Measurements from ENCODE around the gene PKD2L2.

Gene PKD2L2

GRCh38 chr5:137871571-137871970, 17.7 kb upstream of the PKD2L2 start:
- H3K4ac ChIP-seq (ENCODE audit: low read depth, low read length), result no peak overlapping the region
- H3K4me1 ChIP-seq (ENCODE audit: control insufficient read depth, low read depth, low read length), result no peaks in the 10 kb centered on the region
- no peak overlapping the region for H3K56ac ChIP-seq (ENCODE audit: low read length)
- H2BK15ac ChIP-seq (replicated peaks; ENCODE audit: low read depth), result no peak overlapping the region
- no peak for DNase-seq
- no peak overlapping the region for H3K27ac ChIP-seq (ENCODE audit: low read depth, low read length)
- H2BK5ac ChIP-seq (ENCODE audit: low read length), result no peak overlapping the region
- no peak overlapping the region for H3K4me2 ChIP-seq (ENCODE audit: low read length)
- WGBS (ENCODE audit: extremely low coverage, insufficient coverage, low lambda C conversion rate), result no CpG with 5 or more reads among the region's 3 CpGs
- no peak overlapping the region for H3K18ac ChIP-seq (ENCODE audit: low read length)
- H2AK5ac ChIP-seq (ENCODE audit: low read length), result no peak overlapping the region
- no peaks in the 10 kb centered on the region for H3K27me3 ChIP-seq (ENCODE audit: insufficient read depth, low read length, poor library complexity)
- H3K23ac ChIP-seq (ENCODE audit: low read length), result no peak overlapping the region
- no peaks in the 10 kb centered on the region for H3K79me2 ChIP-seq (ENCODE audit: control insufficient read depth, insufficient read depth, low read length)
- no peaks in the 10 kb centered on the region for H3K79me1 ChIP-seq (ENCODE audit: low read length)
- no peak overlapping the region for H2BK120ac ChIP-seq (ENCODE audit: low read depth, low read length)
- no peak overlapping the region for H3K9ac ChIP-seq (ENCODE audit: low read length)
- H4K5ac ChIP-seq (ENCODE audit: low read length), result no peak overlapping the region
- no peak overlapping the region for H3K4me3 ChIP-seq (ENCODE audit: low read length)
- H3K36me3 ChIP-seq (ENCODE audit: control insufficient read depth, insufficient read depth, low read length), result no peaks in the 10 kb centered on the region
- H4K8ac ChIP-seq (ENCODE audit: low read depth, low read length), result no peak overlapping the region

- H2AK5ac ChIP-seq (ENCODE audit: low read length), result no peak overlapping the region
- no peak overlapping the region for H4K8ac ChIP-seq (ENCODE audit: low read depth, low read length)
- WGBS (ENCODE audit: extremely low coverage, insufficient coverage, low lambda C conversion rate), result no CpG with 5 or more reads among the region's 3 CpGs
- DNase-seq, result no peak
- H3K36me3 ChIP-seq (ENCODE audit: control insufficient read depth, insufficient read depth, low read length), result no peaks in the 10 kb centered on the region
- no peak overlapping the region for H2BK5ac ChIP-seq (ENCODE audit: low read length)
- no peak overlapping the region for H4K5ac ChIP-seq (ENCODE audit: low read length)
- no peak overlapping the region for H3K56ac ChIP-seq (ENCODE audit: low read length)
- no peak overlapping the region for H2BK120ac ChIP-seq (ENCODE audit: low read depth, low read length)
- H3K4me2 ChIP-seq (ENCODE audit: low read length), result no peak overlapping the region
- no peak overlapping the region for H3K4ac ChIP-seq (ENCODE audit: low read depth, low read length)
- no peaks in the 10 kb centered on the region for H3K27me3 ChIP-seq (ENCODE audit: insufficient read depth, low read length, poor library complexity)
- no peak overlapping the region for H2BK15ac ChIP-seq (replicated peaks; ENCODE audit: low read depth)
- H3K9ac ChIP-seq (ENCODE audit: low read length), result no peak overlapping the region
- H3K23ac ChIP-seq (ENCODE audit: low read length), result no peak overlapping the region
- H3K27ac ChIP-seq (ENCODE audit: low read depth, low read length), result no peak overlapping the region
- no peaks in the 10 kb centered on the region for H3K4me1 ChIP-seq (ENCODE audit: control insufficient read depth, low read depth, low read length)
- no peaks in the 10 kb centered on the region for H3K79me1 ChIP-seq (ENCODE audit: low read length)
- no peak overlapping the region for H3K4me3 ChIP-seq (ENCODE audit: low read length)
- no peaks in the 10 kb centered on the region for H3K79me2 ChIP-seq (ENCODE audit: control insufficient read depth, insufficient read depth, low read length)
- H3K18ac ChIP-seq (ENCODE audit: low read length), result no peak overlapping the region
These were observed 16.8 kb upstream of the PKD2L2 start for GRCh38 chr5:137872466-137872865.

DNA sequence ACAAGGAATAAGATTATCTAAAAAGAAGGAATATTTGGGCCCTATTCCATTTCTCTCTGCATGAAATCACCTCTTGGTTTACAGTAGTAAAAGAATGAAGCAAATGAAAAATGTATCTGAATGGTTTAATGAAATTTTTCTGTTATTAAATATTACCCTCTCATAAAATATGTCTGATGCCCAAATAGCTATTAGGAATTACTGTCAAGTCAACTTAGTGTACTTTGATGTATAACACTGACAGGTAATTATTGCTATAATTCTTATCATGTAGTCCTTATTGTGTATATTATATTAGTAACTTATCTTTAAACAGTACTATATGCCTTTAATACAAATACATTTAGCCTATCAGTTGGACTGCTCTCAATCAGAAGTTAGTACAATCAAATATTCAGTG, 13.2 kb upstream of the PKD2L2 start:
- H2AK5ac ChIP-seq (ENCODE audit: low read length), result no peak overlapping the region
- H2BK120ac ChIP-seq (ENCODE audit: low read depth, low read length), result no peak overlapping the region
- no peak overlapping the region for H3K4me3 ChIP-seq (ENCODE audit: low read length)
- no peak overlapping the region for H3K27ac ChIP-seq (ENCODE audit: low read depth, low read length)
- no peak overlapping the region for H4K8ac ChIP-seq (ENCODE audit: low read depth, low read length)
- H3K4ac ChIP-seq (ENCODE audit: low read depth, low read length), result no peak overlapping the region
- no peaks in the 10 kb centered on the region for H3K4me1 ChIP-seq (ENCODE audit: control insufficient read depth, low read depth, low read length)
- no peak overlapping the region for H3K4me2 ChIP-seq (ENCODE audit: low read length)
- no peak for DNase-seq
- no peak overlapping the region for H2BK15ac ChIP-seq (replicated peaks; ENCODE audit: low read depth)
- H4K5ac ChIP-seq (ENCODE audit: low read length), result no peak overlapping the region
- H3K56ac ChIP-seq (ENCODE audit: low read length), result no peak overlapping the region
- no peak overlapping the region for H2BK5ac ChIP-seq (ENCODE audit: low read length)
- no peak overlapping the region for H3K9ac ChIP-seq (ENCODE audit: low read length)
- no peak overlapping the region for H3K18ac ChIP-seq (ENCODE audit: low read length)
- no peaks in the 10 kb centered on the region for H3K79me2 ChIP-seq (ENCODE audit: control insufficient read depth, insufficient read depth, low read length)
- no peaks in the 10 kb centered on the region for H3K27me3 ChIP-seq (ENCODE audit: insufficient read depth, low read length, poor library complexity)
- no peak overlapping the region for H3K23ac ChIP-seq (ENCODE audit: low read length)
- H3K36me3 ChIP-seq (ENCODE audit: control insufficient read depth, insufficient read depth, low read length), result no peaks in the 10 kb centered on the region
- no peaks in the 10 kb centered on the region for H3K79me1 ChIP-seq (ENCODE audit: low read length)

GRCh38 chr5:137880313-137880712, 8.9 kb upstream of the PKD2L2 start:
- Histone ChIP-seq H3K4me2 (ENCODE audit: low read length) (no peak overlapping the region), H3K9ac (ENCODE audit: low read length) (no peak overlapping the region), H3K27me3 (ENCODE audit: insufficient read depth, low read length, poor library complexity) (no peaks in the 10 kb centered on the region), H3K4me1 (ENCODE audit: control insufficient read depth, low read depth, low read length) (no peaks in the 10 kb centered on the region), H3K27ac (ENCODE audit: low read depth, low read length) (no peak overlapping the region), H3K56ac (ENCODE audit: low read length) (no peak overlapping the region), H2BK120ac (ENCODE audit: low read depth, low read length) (no peak overlapping the region), H2BK5ac (ENCODE audit: low read length) (no peak overlapping the region), H3K4ac (ENCODE audit: low read depth, low read length) (no peak overlapping the region), H3K18ac (ENCODE audit: low read length) (no peak overlapping the region), H4K8ac (ENCODE audit: low read depth, low read length) (no peak overlapping the region), H3K79me1 (ENCODE audit: low read length) (no peaks in the 10 kb centered on the region), H4K5ac (ENCODE audit: low read length) (no peak overlapping the region), H3K23ac (ENCODE audit: low read length) (no peak overlapping the region), H3K79me2 (ENCODE audit: control insufficient read depth, insufficient read depth, low read length) (no peaks in the 10 kb centered on the region), H3K4me3 (ENCODE audit: low read length) (no peak overlapping the region), H3K36me3 (ENCODE audit: control insufficient read depth, insufficient read depth, low read length) (no peaks in the 10 kb centered on the region), H2AK5ac (ENCODE audit: low read length) (no peak overlapping the region), H2BK15ac (replicated peaks; ENCODE audit: low read depth) (no peak overlapping the region)
- no peak for DNase-seq
- no CpG with 5 or more reads among the region's 1 CpG for WGBS (ENCODE audit: extremely low coverage, insufficient coverage, low lambda C conversion rate)

- H3K27ac ChIP-seq (ENCODE audit: low read depth, low read length), result no peak overlapping the region
- H3K23ac ChIP-seq (ENCODE audit: low read length), result no peak overlapping the region
- H3K56ac ChIP-seq (ENCODE audit: low read length), result no peak overlapping the region
- H3K79me2 ChIP-seq (ENCODE audit: control insufficient read depth, insufficient read depth, low read length), result no peaks in the 10 kb centered on the region
- H3K4me3 ChIP-seq (ENCODE audit: low read length), result no peak overlapping the region
- H3K9ac ChIP-seq (ENCODE audit: low read length), result no peak overlapping the region
- no peak overlapping the region for H2AK5ac ChIP-seq (ENCODE audit: low read length)
- no peak overlapping the region for H4K5ac ChIP-seq (ENCODE audit: low read length)
- H3K36me3 ChIP-seq (ENCODE audit: control insufficient read depth, insufficient read depth, low read length), result no peaks in the 10 kb centered on the region
- H3K18ac ChIP-seq (ENCODE audit: low read length), result no peak overlapping the region
- no CpG with 5 or more reads among the region's 2 CpGs for WGBS (ENCODE audit: extremely low coverage, insufficient coverage, low lambda C conversion rate)
- no peak overlapping the region for H3K4me2 ChIP-seq (ENCODE audit: low read length)
- no peak overlapping the region for H2BK120ac ChIP-seq (ENCODE audit: low read depth, low read length)
- H2BK15ac ChIP-seq (replicated peaks; ENCODE audit: low read depth), result no peak overlapping the region
- no peaks in the 10 kb centered on the region for H3K27me3 ChIP-seq (ENCODE audit: insufficient read depth, low read length, poor library complexity)
- no peak overlapping the region for H4K8ac ChIP-seq (ENCODE audit: low read depth, low read length)
- no peaks in the 10 kb centered on the region for H3K4me1 ChIP-seq (ENCODE audit: control insufficient read depth, low read depth, low read length)
- H3K79me1 ChIP-seq (ENCODE audit: low read length), result no peaks in the 10 kb centered on the region
- H2BK5ac ChIP-seq (ENCODE audit: low read length), result no peak overlapping the region
- no peak overlapping the region for H3K4ac ChIP-seq (ENCODE audit: low read depth, low read length)
- DNase-seq, result no peak
These were observed 1.4 kb upstream of the PKD2L2 start for GRCh38 chr5:137887831-137888230.

GRCh38 chr5:137888466-137888862, 793 bp upstream of the PKD2L2 start:
- WGBS (ENCODE audit: extremely low coverage, insufficient coverage, low lambda C conversion rate), result no CpG with 5 or more reads among the region's 7 CpGs
- Histone ChIP-seq H2BK5ac (ENCODE audit: low read length) (no peak overlapping the region), H3K4me1 (ENCODE audit: control insufficient read depth, low read depth, low read length) (no peaks in the 10 kb centered on the region), H4K5ac (ENCODE audit: low read length) (no peak overlapping the region), H3K23ac (ENCODE audit: low read length) (no peak overlapping the region), H3K79me1 (ENCODE audit: low read length) (no peaks in the 10 kb centered on the region), H3K27me3 (ENCODE audit: insufficient read depth, low read length, poor library complexity) (no peaks in the 10 kb centered on the region), H3K36me3 (ENCODE audit: control insufficient read depth, insufficient read depth, low read length) (no peaks in the 10 kb centered on the region), H3K4ac (ENCODE audit: low read depth, low read length) (no peak overlapping the region), H2AK5ac (ENCODE audit: low read length) (no peak overlapping the region), H2BK15ac (replicated peaks; ENCODE audit: low read depth) (no peak overlapping the region), H3K4me3 (ENCODE audit: low read length) (no peak overlapping the region), H3K18ac (ENCODE audit: low read length) (no peak overlapping the region), H3K79me2 (ENCODE audit: control insufficient read depth, insufficient read depth, low read length) (no peaks in the 10 kb centered on the region), H3K4me2 (ENCODE audit: low read length) (no peak overlapping the region), H4K8ac (ENCODE audit: low read depth, low read length) (no peak overlapping the region), H3K9ac (ENCODE audit: low read length) (no peak overlapping the region), H2BK120ac (ENCODE audit: low read depth, low read length) (no peak overlapping the region), H3K56ac (ENCODE audit: low read length) (no peak overlapping the region), H3K27ac (ENCODE audit: low read depth, low read length) (no peak overlapping the region)
- DNase-seq, result no peak

Data from mesendoderm (in vitro differentiated cells).